ENCODE data around the gene DNAH2. TPM values are rescaled to one million over a fixed set of nuclear protein-coding genes. Genes with fewer than 3 reads are reported as not detected.

Gene DNAH2
- total RNA-seq, 3 donors from 2014 or later: 0.16 to 1.5 (median 0.98) TPM

GRCh38 chr17:7856011-7856810, 138.7 kb downstream of the DNAH2 start:
- TF ChIP-seq POLR2AphosphoS5 (IDR thresholded peaks at IDR 0.05): no peak
- TF ChIP-seq POLR2A (IDR thresholded peaks at IDR 0.05): no peak
- TF ChIP-seq CTCF (IDR thresholded peaks at IDR 0.05): no peak
- H3K9me3 ChIP-seq: no peaks in the 10 kb centered on the region
- intact Hi-C loops (cut with DNase I; ENCODE audit: low total_unique reads): loop anchor here (5.0 kb wide), 1 partner anchor 186 kb away; no protein-coding TSS in a partner anchor
- H3K27me3 ChIP-seq: no peaks in the 10 kb centered on the region
- H3K27ac ChIP-seq: peak overlapping the region; percentile 95 to 97
- peak overlapping the region; percentile 55 to 87 (median 73) for H3K4me3 ChIP-seq
- H3K36me3 ChIP-seq: no peaks in the 10 kb centered on the region
- peaks cover 8 to 21% of the 10 kb centered on the region in 2 donors for H3K4me1 ChIP-seq
- peak in 1 of 2 donors; percentile 41 for DNase-seq (ENCODE audit: low spot score in 2 of 2)

- peak; percentile 95 to 98 for DNase-seq (ENCODE audit: low spot score in 2 of 2)
- no peak for TF ChIP-seq POLR2A (IDR thresholded peaks at IDR 0.05)
- peak; percentile 64 to 75 (median 69) for TF ChIP-seq POLR2AphosphoS5 (IDR thresholded peaks at IDR 0.05)
- TF ChIP-seq CTCF (IDR thresholded peaks at IDR 0.05): peak; percentile 18 to 40 (median 19)
- Histone ChIP-seq H3K27me3 (no peaks in the 10 kb centered on the region), H3K4me1 (peaks cover 6 to 21% of the 10 kb centered on the region in 2 donors), H3K9me3 (no peaks in the 10 kb centered on the region), H3K27ac (peak within 1 kb of the TSS; percentile 95 to 97), H3K4me3 (peak within 1 kb of the TSS; percentile 55 to 87 (median 73)), H3K36me3 (no peaks in the 10 kb centered on the region)
- intact Hi-C loops (cut with DNase I; ENCODE audit: low total_unique reads): loop anchor here (5.0 kb wide), 1 partner anchor 185 kb away; no protein-coding TSS in a partner anchor
These were observed 139.5 kb downstream of the DNAH2 start, which contains the start of gene NAA38 for GRCh38 chr17:7856811-7857712. NAA38 (minus strand) TSS chr17:7857559; CDS start chr17:7857463, 96 bp downstream.

GRCh38 chr17:7857713-7858521, 140.4 kb downstream of the DNAH2 start, which contains the start of gene CYB5D1:
CYB5D1 (plus strand) TSS chr17:7858003; CDS start chr17:7858135, 132 bp downstream.
- no peak for TF ChIP-seq POLR2A (IDR thresholded peaks at IDR 0.05)
- TF ChIP-seq POLR2AphosphoS5 (IDR thresholded peaks at IDR 0.05): peak; percentile 43 to 77 (median 67)
- Histone ChIP-seq H3K4me1 (peaks cover 3 to 21% of the 10 kb centered on the region in 2 donors), H3K27me3 (no peaks in the 10 kb centered on the region), H3K4me3 (peak within 1 kb of the TSS; percentile 55 to 87 (median 73)), H3K9me3 (no peaks in the 10 kb centered on the region), H3K27ac (peak within 1 kb of the TSS; percentile 95 to 97), H3K36me3 (no peaks in the 10 kb centered on the region)
- DNase-seq (ENCODE audit: low spot score in 2 of 2): peak; percentile 90 to 94
- intact Hi-C loops (cut with DNase I; ENCODE audit: low total_unique reads): loop anchor here (5.0 kb wide), 1 partner anchor 184 kb away; no protein-coding TSS in a partner anchor

GRCh38 chr17:7858522-7858810, 140.9 kb downstream of the DNAH2 start:
- peak in 1 of 2 donors; percentile 37 for DNase-seq (ENCODE audit: low spot score in 2 of 2)
- peak overlapping the region; percentile 55 to 87 (median 73) for H3K4me3 ChIP-seq

More at GRCh38 chr17:7858522-7858810, 140.9 kb downstream of the DNAH2 start:
- H3K36me3 ChIP-seq: no peaks in the 10 kb centered on the region
- no peaks in the 10 kb centered on the region for H3K9me3 ChIP-seq
- TF ChIP-seq POLR2A (IDR thresholded peaks at IDR 0.05) (no peak), POLR2AphosphoS5 (IDR thresholded peaks at IDR 0.05) (no peak), CTCF (IDR thresholded peaks at IDR 0.05) (peak in 2 of 3 donors; percentile 42 to 56)
- H3K27ac ChIP-seq: peak overlapping the region; percentile 95 to 97
- peaks cover 3 to 21% of the 10 kb centered on the region in 2 donors for H3K4me1 ChIP-seq
- intact Hi-C loops (cut with DNase I; ENCODE audit: low total_unique reads): loop anchor here (5.0 kb wide), 1 partner anchor 184 kb away; no protein-coding TSS in a partner anchor
- H3K27me3 ChIP-seq: no peaks in the 10 kb centered on the region

All from breast epithelium (tissue), 4 donors.